ENCODE measurements around the gene SNX15. TPM values are rescaled to one million over a fixed set of nuclear protein-coding genes. Genes with fewer than 3 reads are reported as not detected.

The SNX15 gene
- total and polyA plus RNA-seq, 2 donors (not counting 1 experiment from before 2014, with no cell fraction given) = 26.0 to 28.5 TPM

- ATAC-seq (ENCODE audit: low read depth) (peak; percentile 94), DNase-seq (peak; percentile 92)
- H3K27ac Mint-ChIP-seq = peak within 1 kb of the TSS; percentile 96
- under 1% methylated on average over 91 of the region's 91 CpGs for WGBS (ENCODE audit: insufficient coverage)
- H3K9ac ChIP-seq (ENCODE audit: low read length) = peak within 1 kb of the TSS; percentile 73
- intact Hi-C loops (cut with micrococcal nuclease) = loop anchor here (1.0 to 10.0 kb wide), 8 partner anchors 14 to 484 kb away; partner anchors contain the start of genes ARL2, ATG2A, CDCA5 and PPP2R5B
- H2AFZ ChIP-seq (ENCODE audit: insufficient read depth, low read depth, low read length, poor library complexity, severe bottlenecking) = peak within 1 kb of the TSS; percentile 90
- peak within 1 kb of the TSS; percentile 96 for H3K4me2 ChIP-seq (replicated peaks; ENCODE audit: low read depth, low read length, poor library complexity, severe bottlenecking)
- H4K20me1 ChIP-seq (ENCODE audit: control insufficient read depth, insufficient read depth, low read length, poor library complexity, severe bottlenecking) = no peaks in the 10 kb centered on the region
- peaks cover 11% of the 10 kb centered on the region for H3K79me2 ChIP-seq (ENCODE audit: control insufficient read depth, insufficient read depth, low read length)
- POLR2A ChIA-PET = interaction anchor here (0.5 to 1.4 kb wide), 9 partner anchors 14 to 1153 kb away, joined by 3 to 9 read pairs (median 4); partner anchors contain the start of genes FAU, MRPL49, SNX15 and TM7SF2
- peaks cover 0 to 17% of the 10 kb centered on the region in 2 experiments for H3K36me3 ChIP-seq (replicated peaks in 1 of 2; ENCODE audit: control extremely low read depth in 1 of 2, control insufficient read depth in 1 of 2, extremely low read depth in 1 of 2, insufficient read depth in 2 of 2, low read length in 1 of 2)
- H3K27me3 Mint-ChIP-seq = no peaks in the 10 kb centered on the region
- H3K9me3 ChIP-seq (ENCODE audit: control extremely low read depth in 1 of 3, control insufficient read depth in 2 of 3, insufficient read depth in 1 of 3, low read length in 2 of 3) = no peaks in the 10 kb centered on the region
- peaks cover 14% of the 10 kb centered on the region for H3K4me1 Mint-ChIP-seq
- TF ChIP-seq EZH2 (IDR thresholded peaks at IDR 0.05; ENCODE audit: borderline replicate concordance, insufficient read depth, low read depth, low read length, poor library complexity, severe bottlenecking) = no peak
- TF ChIP-seq CTCF (IDR thresholded peaks at IDR 0.05) = no peak
- peaks cover 7 to 22% of the 10 kb centered on the region in 2 donors for H3K4me1 ChIP-seq (ENCODE audit: control insufficient read depth in 2 of 2, insufficient read depth in 2 of 2, low read length in 2 of 2)
- peak within 1 kb of the TSS; percentile 50 to 80 (median 75) for H3K4me3 ChIP-seq (ENCODE audit: control extremely low read depth in 1 of 5, extremely low read depth in 1 of 5, insufficient read depth in 1 of 5, low read depth in 2 of 5, low read length in 4 of 5)
- H3K4me3 Mint-ChIP-seq = peak within 1 kb of the TSS; percentile 95
- peak within 1 kb of the TSS; percentile 67 to 72 for H3K27ac ChIP-seq (ENCODE audit: low read length in 2 of 2)
- no peaks in the 10 kb centered on the region for H3K27me3 ChIP-seq (replicated peaks in 1 of 4; ENCODE audit: control extremely low read depth in 1 of 4, control insufficient read depth in 3 of 4, insufficient read depth in 4 of 4, low read length in 3 of 4)
- CTCF ChIA-PET = interaction anchor here (0.5 to 2.3 kb wide), 9 partner anchors 9 to 1222 kb away, joined by 3 to 17 read pairs (median 4); partner anchors contain the start of genes ARL2, CDCA5, SNX15 and VPS51
- H3K9me3 Mint-ChIP-seq (ENCODE audit: insufficient read depth) = no peaks in the 10 kb centered on the region
Observed at GRCh38 chr11:65040847-65041622, 13.8 kb downstream of the SNX15 start, which contains the start of gene SAC3D1. SAC3D1 (plus strand) TSS chr11:65041210; CDS start chr11:65041293, 83 bp downstream.

GRCh38 chr11:65042891-65043290 is 15.7 kb downstream of the SNX15 start:
- Histone ChIP-seq H3K4me1 (ENCODE audit: control insufficient read depth in 2 of 2, insufficient read depth in 2 of 2, low read length in 2 of 2) (peaks cover 18 to 30% of the 10 kb centered on the region in 2 donors), H3K4me3 (ENCODE audit: control extremely low read depth in 1 of 5, extremely low read depth in 1 of 5, insufficient read depth in 1 of 5, low read depth in 2 of 5, low read length in 4 of 5) (no peak overlapping the region), H3K4me2 (replicated peaks; ENCODE audit: low read depth, low read length, poor library complexity, severe bottlenecking) (no peak overlapping the region), H3K27ac (ENCODE audit: low read length in 2 of 2) (no peak overlapping the region), H3K9ac (ENCODE audit: low read length) (no peak overlapping the region), H4K20me1 (ENCODE audit: control insufficient read depth, insufficient read depth, low read length, poor library complexity, severe bottlenecking) (no peaks in the 10 kb centered on the region), H2AFZ (ENCODE audit: insufficient read depth, low read depth, low read length, poor library complexity, severe bottlenecking) (no peak overlapping the region), H3K27me3 (replicated peaks in 1 of 4; ENCODE audit: control extremely low read depth in 1 of 4, control insufficient read depth in 3 of 4, insufficient read depth in 4 of 4, low read length in 3 of 4) (no peaks in the 10 kb centered on the region), H3K9me3 (ENCODE audit: control extremely low read depth in 1 of 3, control insufficient read depth in 2 of 3, insufficient read depth in 1 of 3, low read length in 2 of 3) (no peaks in the 10 kb centered on the region), H3K79me2 (ENCODE audit: control insufficient read depth, insufficient read depth, low read length) (peaks cover 19% of the 10 kb centered on the region), H3K36me3 (replicated peaks in 1 of 2; ENCODE audit: control extremely low read depth in 1 of 2, control insufficient read depth in 1 of 2, extremely low read depth in 1 of 2, insufficient read depth in 2 of 2, low read length in 1 of 2) (peaks cover 0 to 16% of the 10 kb centered on the region in 2 experiments)
- Mint-ChIP-seq H3K27ac (no peak overlapping the region), H3K9me3 (ENCODE audit: insufficient read depth) (no peaks in the 10 kb centered on the region), H3K4me3 (peak overlapping the region; percentile 85), H3K27me3 (no peaks in the 10 kb centered on the region), H3K4me1 (peaks cover 29% of the 10 kb centered on the region)
- DNase-seq (no peak), ATAC-seq (ENCODE audit: low read depth) (no peak)
- WGBS (ENCODE audit: insufficient coverage) = 78% methylated on average over 1 of the region's 6 CpGs
- ChIA-PET POLR2A (no interaction called here), CTCF (no interaction called here)
- intact Hi-C loops (cut with micrococcal nuclease) = loop anchor here (5.0 to 10.0 kb wide), 2 partner anchors 89 to 482 kb away; partner anchors contain the start of genes SCYL1 and SYVN1
- no peak for TF ChIP-seq EZH2 (IDR thresholded peaks at IDR 0.05; ENCODE audit: borderline replicate concordance, insufficient read depth, low read depth, low read length, poor library complexity, severe bottlenecking)
- TF ChIP-seq CTCF (IDR thresholded peaks at IDR 0.05) = no peak

All from B cell (primary cell).